ENCODE measurements around the gene SOX9.

The SOX9 gene

GRCh38 chr17:72151565-72152386 is 31.0 kb downstream of the SOX9 start:
- no peak overlapping the region for H3K4me3 ChIP-seq (ENCODE audit: low read depth, low read length)
- peak; percentile 61 for DNase-seq (ENCODE audit: low read depth, low spot score)
- in situ Hi-C loops (cut with HindIII; ENCODE audit: low sequenced_read_pairs): no loop called here
- TF ChIP-seq, protein P1, sequence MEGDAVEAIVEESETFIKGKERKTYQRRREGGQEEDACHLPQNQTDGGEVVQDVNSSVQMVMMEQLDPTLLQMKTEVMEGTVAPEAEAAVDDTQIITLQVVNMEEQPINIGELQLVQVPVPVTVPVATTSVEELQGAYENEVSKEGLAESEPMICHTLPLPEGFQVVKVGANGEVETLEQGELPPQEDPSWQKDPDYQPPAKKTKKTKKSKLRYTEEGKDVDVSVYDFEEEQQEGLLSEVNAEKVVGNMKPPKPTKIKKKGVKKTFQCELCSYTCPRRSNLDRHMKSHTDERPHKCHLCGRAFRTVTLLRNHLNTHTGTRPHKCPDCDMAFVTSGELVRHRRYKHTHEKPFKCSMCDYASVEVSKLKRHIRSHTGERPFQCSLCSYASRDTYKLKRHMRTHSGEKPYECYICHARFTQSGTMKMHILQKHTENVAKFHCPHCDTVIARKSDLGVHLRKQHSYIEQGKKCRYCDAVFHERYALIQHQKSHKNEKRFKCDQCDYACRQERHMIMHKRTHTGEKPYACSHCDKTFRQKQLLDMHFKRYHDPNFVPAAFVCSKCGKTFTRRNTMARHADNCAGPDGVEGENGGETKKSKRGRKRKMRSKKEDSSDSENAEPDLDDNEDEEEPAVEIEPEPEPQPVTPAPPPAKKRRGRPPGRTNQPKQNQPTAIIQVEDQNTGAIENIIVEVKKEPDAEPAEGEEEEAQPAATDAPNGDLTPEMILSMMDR (IDR thresholded peaks at IDR 0.05; ENCODE audit: low read depth, low read length): no peak

DNA sequence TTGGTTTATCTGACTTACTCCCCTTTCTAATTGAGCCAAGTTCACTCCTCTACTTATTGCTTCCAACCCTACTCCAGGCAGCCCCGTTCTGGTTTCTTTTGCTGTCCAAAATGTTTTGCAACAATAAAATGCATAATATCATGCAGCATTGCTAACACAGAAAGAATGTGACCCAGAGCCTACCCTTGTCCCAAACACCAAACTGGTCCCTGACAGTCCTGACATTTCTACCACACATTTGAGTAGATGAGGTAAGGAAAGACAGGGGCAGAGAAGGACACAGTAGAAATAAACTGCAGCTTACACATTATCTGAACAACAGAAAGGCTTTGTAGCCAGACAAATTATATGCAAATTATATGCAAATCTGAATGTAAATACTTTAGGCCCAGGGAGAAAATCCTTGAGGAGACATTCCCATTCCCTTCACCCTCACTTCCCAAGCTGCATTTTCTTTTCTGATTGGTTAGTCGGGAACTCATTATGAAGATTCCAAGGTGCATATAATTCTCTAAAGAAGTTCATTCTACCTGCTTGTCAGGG is 31.6 kb downstream of the SOX9 start:
- DNase-seq (ENCODE audit: low read depth, low spot score): no peak
- H3K4me3 ChIP-seq (ENCODE audit: low read depth, low read length): no peak overlapping the region
- TF ChIP-seq, protein P1 (IDR thresholded peaks at IDR 0.05; ENCODE audit: low read depth, low read length): no peak
- in situ Hi-C loops (cut with HindIII; ENCODE audit: low sequenced_read_pairs): no loop called here

GRCh38 chr17:72158895-72159885 is 38.4 kb downstream of the SOX9 start:
- in situ Hi-C loops (cut with HindIII; ENCODE audit: low sequenced_read_pairs): no loop called here
- H3K4me3 ChIP-seq (ENCODE audit: low read depth, low read length): no peak overlapping the region
- DNase-seq (ENCODE audit: low read depth, low spot score): no peak
- TF ChIP-seq, protein P1 (IDR thresholded peaks at IDR 0.05; ENCODE audit: low read depth, low read length): no peak

DNA sequence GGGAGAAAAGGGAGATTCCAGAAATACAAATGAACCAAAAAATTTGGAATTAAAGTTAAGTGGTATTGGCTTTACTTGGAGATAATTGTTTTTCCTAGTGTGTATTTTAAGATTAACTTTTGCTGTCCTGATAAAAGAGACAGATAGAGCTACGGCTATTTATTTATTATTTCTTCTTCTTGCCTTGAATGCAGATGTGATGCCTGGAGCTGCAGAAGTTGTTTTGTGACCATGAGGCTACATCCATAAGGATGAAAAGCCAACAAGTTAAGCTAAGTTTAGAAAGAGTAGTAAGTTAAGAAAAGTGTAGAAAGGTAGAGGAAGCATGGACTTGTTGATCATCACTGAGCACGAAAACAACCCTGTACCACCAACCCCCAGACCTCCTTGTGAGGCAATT is 41.7 kb downstream of the SOX9 start:
- TF ChIP-seq, protein P1 (IDR thresholded peaks at IDR 0.05; ENCODE audit: low read depth, low read length): no peak
- no peak overlapping the region for H3K4me3 ChIP-seq (ENCODE audit: low read depth, low read length)
- no peak for DNase-seq (ENCODE audit: low read depth, low spot score)
- in situ Hi-C loops (cut with HindIII; ENCODE audit: low sequenced_read_pairs): no loop called here

GRCh38 chr17:72163474-72163873 is 42.7 kb downstream of the SOX9 start:
- in situ Hi-C loops (cut with HindIII; ENCODE audit: low sequenced_read_pairs): no loop called here
- no peak overlapping the region for H3K4me3 ChIP-seq (ENCODE audit: low read depth, low read length)
- TF ChIP-seq, protein P1 (IDR thresholded peaks at IDR 0.05; ENCODE audit: low read depth, low read length): no peak
- no peak for DNase-seq (ENCODE audit: low read depth, low spot score)

DNA sequence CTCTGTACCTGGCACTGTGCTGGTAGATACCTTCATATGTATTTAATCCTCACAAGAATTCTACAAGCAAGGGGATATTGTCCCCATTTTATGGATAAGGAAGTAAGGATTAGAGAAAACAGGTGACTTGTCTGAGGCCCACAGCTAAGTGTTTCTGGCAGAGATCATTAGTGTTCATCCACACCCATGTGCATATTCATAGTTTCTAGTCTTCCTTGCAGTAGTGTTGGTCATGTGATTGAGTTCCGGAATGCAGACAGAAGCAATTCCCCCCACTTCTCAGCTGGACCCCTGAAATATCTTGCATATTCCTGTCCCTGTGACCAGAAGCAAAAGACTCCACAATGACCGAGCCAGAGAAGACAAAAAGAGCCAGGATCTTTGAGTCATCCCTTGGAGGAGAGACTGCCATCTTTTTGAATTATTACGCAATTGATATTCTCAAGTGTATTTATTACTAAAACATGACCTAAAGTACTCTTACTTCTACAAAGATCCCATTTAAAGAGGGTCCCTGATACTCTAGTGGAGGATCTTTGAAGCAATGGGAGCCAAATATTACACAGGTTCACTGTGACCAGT is 43.4 kb downstream of the SOX9 start:
- TF ChIP-seq, protein P1 (IDR thresholded peaks at IDR 0.05; ENCODE audit: low read depth, low read length): no peak
- no peak for DNase-seq (ENCODE audit: low read depth, low spot score)
- in situ Hi-C loops (cut with HindIII; ENCODE audit: low sequenced_read_pairs): no loop called here

More for the DNA sequence above, 43.4 kb downstream of the SOX9 start:
- no peak overlapping the region for H3K4me3 ChIP-seq (ENCODE audit: low read depth, low read length)

All from astrocyte of the spinal cord (primary cell).